ENCODE results near the gene ARHGAP42.

ARHGAP42 gene

GRCh38 chr11:100790073-100790472 is 103.0 kb downstream of the ARHGAP42 start:
- ChIA-PET POLR2A (no interaction called here), CTCF (no interaction called here)
- no peak for DNase-seq (ENCODE audit: low read depth, low spot score)
- no peak overlapping the region for H3K4me3 ChIP-seq (ENCODE audit: low read depth, low read length)
- TF ChIP-seq CTCF (IDR thresholded peaks at IDR 0.05; ENCODE audit: insufficient read depth, low read length, missing control alignments) = no peak

GRCh38 chr11:100791103-100791502 is 104.0 kb downstream of the ARHGAP42 start:
- POLR2A ChIA-PET = no interaction called here
- CTCF ChIA-PET = no interaction called here
- no peak for TF ChIP-seq CTCF (IDR thresholded peaks at IDR 0.05; ENCODE audit: insufficient read depth, low read length, missing control alignments)

GRCh38 chr11:100791860-100792259 is 104.8 kb downstream of the ARHGAP42 start:
- ChIA-PET POLR2A (no interaction called here), CTCF (no interaction called here)
- DNase-seq (ENCODE audit: low read depth, low spot score) = no peak
- no peak overlapping the region for H3K4me3 ChIP-seq (ENCODE audit: low read depth, low read length)
- no peak for TF ChIP-seq CTCF (IDR thresholded peaks at IDR 0.05; ENCODE audit: insufficient read depth, low read length, missing control alignments)

More at GRCh38 chr11:100791103-100791502, 104.0 kb downstream of the ARHGAP42 start:
- no peak for DNase-seq (ENCODE audit: low read depth, low spot score)
- H3K4me3 ChIP-seq (ENCODE audit: low read depth, low read length) = no peak overlapping the region

GRCh38 chr11:100793525-100793924 is 106.4 kb downstream of the ARHGAP42 start:
- CTCF ChIA-PET = no interaction called here
- H3K4me3 ChIP-seq (ENCODE audit: low read depth, low read length) = no peak overlapping the region
- no peak for DNase-seq (ENCODE audit: low read depth, low spot score)
- TF ChIP-seq CTCF (IDR thresholded peaks at IDR 0.05; ENCODE audit: insufficient read depth, low read length, missing control alignments) = no peak
- POLR2A ChIA-PET = no interaction called here

- no peak for DNase-seq (ENCODE audit: low read depth, low spot score)
- CTCF ChIA-PET = interaction anchor here (0.8 kb wide), 1 partner anchor 9 kb away, joined by 3 read pairs; no protein-coding TSS in a partner anchor
- no peak overlapping the region for H3K4me3 ChIP-seq (ENCODE audit: low read depth, low read length)
- TF ChIP-seq CTCF (IDR thresholded peaks at IDR 0.05; ENCODE audit: insufficient read depth, low read length, missing control alignments) = no peak
- POLR2A ChIA-PET = no interaction called here
Observed at GRCh38 chr11:100794446-100794845, 107.4 kb downstream of the ARHGAP42 start.

GRCh38 chr11:100799445-100799844 is 112.4 kb downstream of the ARHGAP42 start:
- ChIA-PET CTCF (no interaction called here), POLR2A (no interaction called here)
- no peak for TF ChIP-seq CTCF (IDR thresholded peaks at IDR 0.05; ENCODE audit: insufficient read depth, low read length, missing control alignments)
- DNase-seq (ENCODE audit: low read depth, low spot score) = no peak
- H3K4me3 ChIP-seq (ENCODE audit: low read depth, low read length) = no peak overlapping the region

All from AG04449 (cell line).